Measurements from ENCODE around the gene DCUN1D5. TPM values are rescaled to one million over a fixed set of nuclear protein-coding genes. Genes with fewer than 3 reads are reported as not detected.

DCUN1D5 gene
- total and polyA plus RNA-seq, 2 of the 13 experiments (the other 11 are each of a cell fraction or from before 2014, with no cell fraction given) = 32.9 to 46.7 TPM

DNA sequence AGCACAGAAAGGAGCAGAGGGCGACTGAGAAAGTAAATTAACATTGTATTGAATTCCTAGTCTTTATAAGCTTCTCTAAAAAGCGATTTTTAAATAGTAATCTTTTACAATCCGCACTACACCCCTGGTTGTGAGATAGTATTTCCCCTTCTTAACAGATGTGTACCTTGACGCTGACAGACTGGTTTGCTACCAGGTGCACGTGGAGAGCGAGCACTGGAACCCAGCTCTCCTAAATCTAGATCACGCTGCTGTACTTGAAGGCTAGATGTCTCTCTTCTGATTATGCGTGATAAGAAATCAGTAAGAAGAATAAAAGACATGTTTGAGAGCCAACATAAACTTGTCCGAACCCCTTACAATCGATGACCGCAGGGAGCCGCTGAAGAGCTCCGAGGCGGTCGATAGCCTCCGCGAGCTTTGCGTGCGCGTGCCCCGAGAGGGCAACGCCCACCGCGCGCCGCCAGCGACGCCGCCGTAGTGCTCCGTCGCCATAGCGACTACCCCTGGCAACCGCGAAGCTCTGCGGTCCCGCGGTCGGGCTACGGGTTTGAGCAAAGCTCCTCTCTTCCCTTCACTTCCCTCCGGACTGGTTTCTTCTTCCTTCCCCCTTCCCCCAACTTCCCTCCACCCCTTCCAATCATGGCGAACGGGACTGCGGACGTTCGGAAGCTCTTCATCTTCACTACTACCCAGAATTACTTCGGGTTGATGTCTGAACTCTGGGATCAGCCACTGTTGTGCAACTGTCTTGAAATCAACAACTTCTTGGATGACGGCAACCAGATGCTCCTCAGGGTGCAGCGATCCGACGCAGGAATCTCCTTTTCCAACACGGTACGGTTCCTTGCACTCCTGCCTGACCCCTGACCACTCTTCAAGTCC, 17.2 kb upstream of the DCUN1D5 start, which contains the start of gene DYNC2H1 (continued):
- TF ChIP-seq HHEX (CRISPR knock-in tag; IDR thresholded peaks at IDR 0.05) = no peak
- TF ChIP-seq, protein P1, sequence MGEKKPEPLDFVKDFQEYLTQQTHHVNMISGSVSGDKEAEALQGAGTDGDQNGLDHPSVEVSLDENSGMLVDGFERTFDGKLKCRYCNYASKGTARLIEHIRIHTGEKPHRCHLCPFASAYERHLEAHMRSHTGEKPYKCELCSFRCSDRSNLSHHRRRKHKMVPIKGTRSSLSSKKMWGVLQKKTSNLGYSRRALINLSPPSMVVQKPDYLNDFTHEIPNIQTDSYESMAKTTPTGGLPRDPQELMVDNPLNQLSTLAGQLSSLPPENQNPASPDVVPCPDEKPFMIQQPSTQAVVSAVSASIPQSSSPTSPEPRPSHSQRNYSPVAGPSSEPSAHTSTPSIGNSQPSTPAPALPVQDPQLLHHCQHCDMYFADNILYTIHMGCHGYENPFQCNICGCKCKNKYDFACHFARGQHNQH (CRISPR knock-in tag; IDR thresholded peaks at IDR 0.05) = 0 out of 2 replicates have a peak, but pooled peaks have one; percentile 60
- peak; percentile 22 for TF ChIP-seq SKI (IDR thresholded peaks at IDR 0.05; ENCODE audit: partially characterized antibody)
- peak; percentile 75; the same call in 1 of the 2 replicates for TF ChIP-seq KLF11 (CRISPR knock-in tag; IDR thresholded peaks at IDR 0.05)
- TF ChIP-seq HES4 (CRISPR knock-in tag; IDR thresholded peaks at IDR 0.05; ENCODE audit: borderline replicate concordance) = no peak
- TF ChIP-seq MYNN (CRISPR knock-in tag; IDR thresholded peaks at IDR 0.05; ENCODE audit: low read depth) = peak; percentile 96; the same call in 1 of the 2 replicates
- peak; percentile 48; the same call in 1 of the 2 replicates for TF ChIP-seq ZNF556 (CRISPR knock-in tag; IDR thresholded peaks at IDR 0.05; ENCODE audit: borderline replicate concordance)
- TF ChIP-seq ZSCAN20 (CRISPR knock-in tag; IDR thresholded peaks at IDR 0.05; ENCODE audit: borderline replicate concordance) = no peak
- no peak for TF ChIP-seq TOPORS (CRISPR knock-in tag; IDR thresholded peaks at IDR 0.05)
- 0 out of 2 replicates have a peak, but pooled peaks have one; percentile 23 for TF ChIP-seq ZSCAN29 (CRISPR knock-in tag; conservative IDR thresholded peaks at IDR 0.05)
- TF ChIP-seq JDP2 (CRISPR knock-in tag; IDR thresholded peaks at IDR 0.05; ENCODE audit: borderline replicate concordance) = no peak
- TF ChIP-seq CCDC6 (CRISPR knock-in tag; IDR thresholded peaks at IDR 0.05) = 0 out of 2 replicates have a peak, but pooled peaks have one; percentile 57
- TF ChIP-seq, protein P2, sequence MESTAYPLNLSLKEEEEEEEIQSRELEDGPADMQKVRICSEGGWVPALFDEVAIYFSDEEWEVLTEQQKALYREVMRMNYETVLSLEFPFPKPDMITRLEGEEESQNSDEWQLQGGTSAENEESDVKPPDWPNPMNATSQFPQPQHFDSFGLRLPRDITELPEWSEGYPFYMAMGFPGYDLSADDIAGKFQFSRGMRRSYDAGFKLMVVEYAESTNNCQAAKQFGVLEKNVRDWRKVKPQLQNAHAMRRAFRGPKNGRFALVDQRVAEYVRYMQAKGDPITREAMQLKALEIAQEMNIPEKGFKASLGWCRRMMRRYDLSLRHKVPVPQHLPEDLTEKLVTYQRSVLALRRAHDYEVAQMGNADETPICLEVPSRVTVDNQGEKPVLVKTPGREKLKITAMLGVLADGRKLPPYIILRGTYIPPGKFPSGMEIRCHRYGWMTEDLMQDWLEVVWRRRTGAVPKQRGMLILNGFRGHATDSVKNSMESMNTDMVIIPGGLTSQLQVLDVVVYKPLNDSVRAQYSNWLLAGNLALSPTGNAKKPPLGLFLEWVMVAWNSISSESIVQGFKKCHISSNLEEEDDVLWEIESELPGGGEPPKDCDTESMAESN (CRISPR knock-in tag; conservative IDR thresholded peaks at IDR 0.05) = peak; percentile 49; the same call in 1 of the 2 replicates
- no peak for TF ChIP-seq ZNF382 (CRISPR knock-in tag; IDR thresholded peaks at IDR 0.05; ENCODE audit: borderline replicate concordance)
- no peak for TF ChIP-seq ZNF335 (CRISPR knock-in tag; IDR thresholded peaks at IDR 0.05)
- TF ChIP-seq PITX1 (CRISPR knock-in tag; IDR thresholded peaks at IDR 0.05) = no peak
- peak; percentile 81 for TF ChIP-seq SALL1 (CRISPR knock-in tag; IDR thresholded peaks at IDR 0.05)
- TF ChIP-seq NFIC (IDR thresholded peaks at IDR 0.05; ENCODE audit: low read length) = no peak
- TF ChIP-seq ZNF790 (CRISPR knock-in tag; IDR thresholded peaks at IDR 0.05; ENCODE audit: borderline replicate concordance) = no peak
- TF ChIP-seq, protein P3, sequence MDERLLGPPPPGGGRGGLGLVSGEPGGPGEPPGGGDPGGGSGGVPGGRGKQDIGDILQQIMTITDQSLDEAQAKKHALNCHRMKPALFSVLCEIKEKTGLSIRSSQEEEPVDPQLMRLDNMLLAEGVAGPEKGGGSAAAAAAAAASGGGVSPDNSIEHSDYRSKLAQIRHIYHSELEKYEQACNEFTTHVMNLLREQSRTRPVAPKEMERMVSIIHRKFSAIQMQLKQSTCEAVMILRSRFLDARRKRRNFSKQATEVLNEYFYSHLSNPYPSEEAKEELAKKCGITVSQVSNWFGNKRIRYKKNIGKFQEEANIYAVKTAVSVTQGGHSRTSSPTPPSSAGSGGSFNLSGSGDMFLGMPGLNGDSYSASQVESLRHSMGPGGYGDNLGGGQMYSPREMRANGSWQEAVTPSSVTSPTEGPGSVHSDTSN (CRISPR knock-in tag; IDR thresholded peaks at IDR 0.05) = no peak
